MM.1S (cell line): ENCODE results near the gene ARHGEF7.

Experiments
- DNase-seq: peaks from one replicate; pipeline ENCODE4 v3.0.0-alpha.2; 2015
- H2AFZ ChIP-seq: fragments of 300-600 bp; sonication (generic); 2 replicates; pipeline ENCODE4 v1.6.0; 2016; ENCODE audit warnings: antibody characterized with exemption, low read length
- H3F3A ChIP-seq: fragments of 300-600 bp; sonication (generic); 2 replicates; pipeline ENCODE4 v1.6.1; 2016; ENCODE audit warnings: mild to moderate bottlenecking, antibody characterized with exemption, low read length, moderate library complexity, mixed read lengths; ENCODE audit not compliant: insufficient read depth
- H3K27ac ChIP-seq: fragments of 300-600 bp; sonication (generic); 2 replicates; pipeline ENCODE4 v1.5.1; 2016; ENCODE audit warnings: mild to moderate bottlenecking, low read length
- H3K27me3 ChIP-seq: fragments of 300-600 bp; sonication (generic); replicated peaks from 2 replicates; pipeline ENCODE4 v1.6.0; 2016; ENCODE audit warnings: low read length; ENCODE audit not compliant: insufficient read depth
- H3K36me3 ChIP-seq: fragments of 300-600 bp; sonication (generic); replicated peaks from 2 replicates; pipeline ENCODE4 v1.6.1; 2016; ENCODE audit warnings: mild to moderate bottlenecking, low read length, mixed read lengths; ENCODE audit not compliant: insufficient read depth
- H3K4me1 ChIP-seq: fragments of 300-600 bp; sonication (generic); 2 replicates; pipeline ENCODE4 v1.6.1; 2016; ENCODE audit warnings: low read length, mixed read lengths
- H3K4me2 ChIP-seq: fragments of 300-600 bp; sonication (generic); 2 replicates; pipeline ENCODE4 v1.6.0; 2016; ENCODE audit warnings: low read depth, low read length
- H3K4me3 ChIP-seq: fragments of 300-600 bp; sonication (generic); 2 replicates; pipeline ENCODE4 v1.5.1; 2016; ENCODE audit warnings: low read length, mixed read lengths
- H3K79me2 ChIP-seq: fragments of 300-600 bp; sonication (generic); 2 replicates; pipeline ENCODE4 v1.6.1; 2016; ENCODE audit warnings: mixed run types, low read length, mixed read lengths
- H3K9ac ChIP-seq: fragments of 300-600 bp; sonication (generic); 2 replicates; pipeline ENCODE4 v1.6.1; 2016; ENCODE audit warnings: low read length, mixed read lengths
- H3K9me2 ChIP-seq: fragments of 300-600 bp; sonication (generic); replicated peaks from 2 replicates; pipeline ENCODE4 v1.6.1; 2016; ENCODE audit warnings: mild to moderate bottlenecking, low read length, mixed read lengths; ENCODE audit not compliant: insufficient read depth
- H3K9me3 ChIP-seq: fragments of 300-600 bp; sonication (generic); replicated peaks from 2 replicates; pipeline ENCODE4 v1.6.1; 2016; ENCODE audit warnings: mild to moderate bottlenecking, low read length, mixed read lengths; ENCODE audit not compliant: insufficient read depth
- H4K20me1 ChIP-seq: fragments of 300-600 bp; sonication (generic); 2 replicates; pipeline ENCODE4 v1.6.1; 2016; ENCODE audit warnings: mild to moderate bottlenecking, low read length, moderate library complexity, mixed read lengths; ENCODE audit not compliant: insufficient read depth
- CTCF ChIP-seq: fragments of 300-600 bp; sonication (generic); IDR thresholded peaks from 2 replicates; pipeline ENCODE4 v1.5.1; 2016; ENCODE audit warnings: antibody characterized with exemption, low read length, mixed read lengths
- EZH2 ChIP-seq: fragments of 300-600 bp; sonication (generic); optimal IDR thresholded peaks from 2 replicates; pipeline ENCODE3; 2017; ENCODE audit warnings: low read depth, mild to moderate bottlenecking, antibody characterized with exemption, low read length, mixed read lengths
- EZH2phosphoT487 ChIP-seq: fragments of 300-600 bp; sonication (generic); IDR thresholded peaks from 2 replicates; pipeline ENCODE4 v1.6.1; 2018; ENCODE audit warnings: antibody characterized with exemption, low read length

The ARHGEF7 gene

GRCh38 chr13:111258637-111259036 lies 143.5 kb downstream of the ARHGEF7 start:
- 0 out of 2 replicates have a peak, but pooled peaks cover 4% of the 10 kb centered on the region for H3K36me3 ChIP-seq
- H4K20me1 ChIP-seq, result no peaks in the 10 kb centered on the region
- H2AFZ ChIP-seq, result no peak overlapping the region
- no peaks in the 10 kb centered on the region for H3K9me3 ChIP-seq
- no peaks in the 10 kb centered on the region for H3K27me3 ChIP-seq
- H3K4me3 ChIP-seq, result no peak overlapping the region
- H3K27ac ChIP-seq, result no peak overlapping the region
- no peak overlapping the region for H3K4me2 ChIP-seq
- no peak for DNase-seq
- H3K9ac ChIP-seq, result no peak overlapping the region
- no peaks in the 10 kb centered on the region for H3K4me1 ChIP-seq
- H3K9me2 ChIP-seq, result no peaks in the 10 kb centered on the region
- no peaks in the 10 kb centered on the region for H3F3A ChIP-seq
- no peaks in the 10 kb centered on the region for H3K79me2 ChIP-seq
- TF ChIP-seq EZH2 (no peak), CTCF (no peak), EZH2phosphoT487 (no peak)

GRCh38 chr13:111259058-111259457 lies 143.9 kb downstream of the ARHGEF7 start:
- TF ChIP-seq EZH2phosphoT487, result no peak
- no peak for TF ChIP-seq EZH2
- no peak for TF ChIP-seq CTCF
- DNase-seq, result no peak
- Histone ChIP-seq H2AFZ (no peak overlapping the region), H3K36me3 (0 out of 2 replicates have a peak, but pooled peaks cover 4% of the 10 kb centered on the region), H4K20me1 (no peaks in the 10 kb centered on the region), H3K4me1 (no peaks in the 10 kb centered on the region), H3K4me2 (no peak overlapping the region), H3K9me3 (no peaks in the 10 kb centered on the region), H3K27me3 (no peaks in the 10 kb centered on the region), H3K9me2 (no peaks in the 10 kb centered on the region), H3F3A (no peaks in the 10 kb centered on the region), H3K27ac (no peak overlapping the region), H3K79me2 (no peaks in the 10 kb centered on the region), H3K9ac (no peak overlapping the region), H3K4me3 (no peak overlapping the region)

- no peak overlapping the region for H2AFZ ChIP-seq
- no peaks in the 10 kb centered on the region for H3K9me3 ChIP-seq
- TF ChIP-seq EZH2phosphoT487, result no peak
- no peak for TF ChIP-seq CTCF
- TF ChIP-seq EZH2, result no peak
- DNase-seq, result no peak
- no peak overlapping the region for H3K27ac ChIP-seq
- H3F3A ChIP-seq, result no peaks in the 10 kb centered on the region
- H3K4me2 ChIP-seq, result no peak overlapping the region
- no peaks in the 10 kb centered on the region for H3K4me1 ChIP-seq
- 0 out of 2 replicates have a peak, but pooled peaks cover 4% of the 10 kb centered on the region for H3K36me3 ChIP-seq
- H3K27me3 ChIP-seq, result no peaks in the 10 kb centered on the region
- H3K4me3 ChIP-seq, result no peak overlapping the region
- no peaks in the 10 kb centered on the region for H3K79me2 ChIP-seq
- no peaks in the 10 kb centered on the region for H3K9me2 ChIP-seq
- H3K9ac ChIP-seq, result no peak overlapping the region
- H4K20me1 ChIP-seq, result no peaks in the 10 kb centered on the region
Observed at GRCh38 chr13:111261326-111261725, 146.2 kb downstream of the ARHGEF7 start.
